ENCODE data around the gene ELL. TPM values are rescaled to one million over a fixed set of nuclear protein-coding genes. Genes with fewer than 3 reads are reported as not detected.

ELL gene
- total and polyA plus RNA-seq, 9 of the 15 experiments (the other 6 are each of a cell fraction or from before 2014, with no cell fraction given): 0.24 to 22.5 (median 4.1) TPM

DNA sequence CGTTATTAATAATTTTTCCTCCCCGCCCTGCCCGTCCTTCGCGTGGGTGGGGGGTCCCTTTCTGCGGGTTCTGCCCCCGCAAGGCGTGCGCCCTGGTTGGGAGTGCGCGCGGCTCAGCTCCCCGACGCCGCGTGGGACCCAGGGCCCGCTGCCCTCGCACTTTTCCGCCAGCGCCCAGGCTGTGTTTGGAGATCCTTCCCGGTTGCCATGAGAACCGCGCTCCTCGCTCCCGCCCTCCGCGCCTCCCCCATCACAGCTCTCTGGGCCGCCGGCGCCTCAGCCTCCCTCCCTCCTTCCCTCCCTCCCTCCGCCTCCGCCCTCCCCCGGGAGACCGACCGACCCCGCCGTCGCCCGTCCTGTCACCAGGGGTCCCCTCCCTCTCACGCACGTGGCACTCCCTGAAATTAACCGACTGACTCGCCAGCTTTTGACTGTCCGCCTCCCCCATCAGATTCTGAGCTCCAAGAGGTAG, 105.1 kb downstream of the ELL start (continued):
- no peak for TF ChIP-seq ZNF592 (IDR thresholded peaks at IDR 0.05)
- no peak for TF ChIP-seq OTX1 (CRISPR knock-in tag; IDR thresholded peaks at IDR 0.05)
- no peak for TF ChIP-seq SRSF3 (IDR thresholded peaks at IDR 0.05; ENCODE audit: insufficient read depth, low read length)
- no peak for TF ChIP-seq COPS2 (conservative IDR thresholded peaks at IDR 0.05)
- no peak for TF ChIP-seq KLF13 (tag; IDR thresholded peaks at IDR 0.05; ENCODE audit: borderline replicate concordance, low read depth)
- TF ChIP-seq TRIM24 (IDR thresholded peaks at IDR 0.05): 0 out of 4 replicates have a peak, but pooled peaks of 1 of the 2 experiments have one; percentile 8
- TF ChIP-seq ZNF274 (IDR thresholded peaks at IDR 0.05; ENCODE audit: borderline replicate concordance, low read depth, low read length): no peak
- TF ChIP-seq BMI1 (IDR thresholded peaks at IDR 0.05; ENCODE audit: low read length): peak; percentile 88
- TF ChIP-seq, protein P1, sequence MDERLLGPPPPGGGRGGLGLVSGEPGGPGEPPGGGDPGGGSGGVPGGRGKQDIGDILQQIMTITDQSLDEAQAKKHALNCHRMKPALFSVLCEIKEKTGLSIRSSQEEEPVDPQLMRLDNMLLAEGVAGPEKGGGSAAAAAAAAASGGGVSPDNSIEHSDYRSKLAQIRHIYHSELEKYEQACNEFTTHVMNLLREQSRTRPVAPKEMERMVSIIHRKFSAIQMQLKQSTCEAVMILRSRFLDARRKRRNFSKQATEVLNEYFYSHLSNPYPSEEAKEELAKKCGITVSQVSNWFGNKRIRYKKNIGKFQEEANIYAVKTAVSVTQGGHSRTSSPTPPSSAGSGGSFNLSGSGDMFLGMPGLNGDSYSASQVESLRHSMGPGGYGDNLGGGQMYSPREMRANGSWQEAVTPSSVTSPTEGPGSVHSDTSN (CRISPR knock-in tag; IDR thresholded peaks at IDR 0.05; ENCODE audit: low read depth): no peak
- TF ChIP-seq, protein P1 (tag; conservative IDR thresholded peaks at IDR 0.05; ENCODE audit: low read depth): no peak
- TF ChIP-seq SMAD4 (CRISPR knock-in tag; conservative IDR thresholded peaks at IDR 0.05): no peak
- no peak for TF ChIP-seq SIRT6 (IDR thresholded peaks at IDR 0.05; ENCODE audit: low read depth, low read length)
- no peak for TF ChIP-seq ZNF668 (CRISPR knock-in tag; IDR thresholded peaks at IDR 0.05)
- TF ChIP-seq MEIS2 (IDR thresholded peaks at IDR 0.05; ENCODE audit: partially characterized antibody): peak; percentile 8
- TF ChIP-seq MED1 (CRISPR knock-in tag; IDR thresholded peaks at IDR 0.05; ENCODE audit: borderline replicate concordance): no peak
- TF ChIP-seq RNF2 (IDR thresholded peaks at IDR 0.05): peak; percentile 68; the same call in 1 of the 2 replicates
- TF ChIP-seq KAT8 (IDR thresholded peaks at IDR 0.05; ENCODE audit: low read depth): no peak
- TF ChIP-seq ZNF766 (CRISPR knock-in tag; conservative IDR thresholded peaks at IDR 0.05): no peak; the same call in 1 of the 2 replicates
- no peak for TF ChIP-seq ARHGAP35 (IDR thresholded peaks at IDR 0.05; ENCODE audit: partially characterized antibody)
- no peak for TF ChIP-seq SRSF1 (IDR thresholded peaks at IDR 0.05; ENCODE audit: low read depth, low read length)
- TF ChIP-seq GTF2A2 (tag; IDR thresholded peaks at IDR 0.05): no peak
- TF ChIP-seq CBX8 (IDR thresholded peaks at IDR 0.05; ENCODE audit: borderline replicate concordance, extremely low read depth, low read depth, low read length, poor library complexity, severe bottlenecking): no peak
- peak in 1 of 2 experiments; percentile 76; a peak in 1 of 4 replicates for TF ChIP-seq CSDE1 (IDR thresholded peaks at IDR 0.05)
- no peak for TF ChIP-seq MECOM (CRISPR knock-in tag; IDR thresholded peaks at IDR 0.05)
- no peak for TF ChIP-seq RBM14 (IDR thresholded peaks at IDR 0.05; ENCODE audit: borderline replicate concordance, insufficient read depth, low read depth, low read length)
